Neural crest cell (in vitro differentiated cells): Measurements from ENCODE around the gene APOA5. TPM values are rescaled to one million over a fixed set of nuclear protein-coding genes. Genes with fewer than 3 reads are reported as not detected.
A peak's percentile ranks its signal among the peaks of the same experiment; 100 is the strongest.

Experiments used
- DNase-seq: peaks from one replicate; pipeline ENCODE4 v3.0.0; 2021; ENCODE audit warnings: low read depth, mixed read lengths, low spot score
- H3K27ac Mint-ChIP-seq: one replicate; pipeline ENCODE4 v1.8.0; 2021; ENCODE audit warnings: mild to moderate bottlenecking, mixed read lengths; ENCODE audit not compliant: unreplicated experiment
- H3K27me3 Mint-ChIP-seq: 2 replicates; pipeline ENCODE4 v1.8.0; 2021; ENCODE audit warnings: low read depth, mild to moderate bottlenecking, mixed read lengths
- H3K36me3 Mint-ChIP-seq: 2 replicates; pipeline ENCODE4 v1.8.0; 2021; ENCODE audit warnings: low read depth, mild to moderate bottlenecking, mixed read lengths
- H3K4me1 Mint-ChIP-seq: 2 replicates; pipeline ENCODE4 v1.8.0; 2021; ENCODE audit warnings: mixed read lengths
- H3K4me3 Mint-ChIP-seq: one replicate; pipeline ENCODE4 v1.8.0; 2021; ENCODE audit warnings: mild to moderate bottlenecking, mixed read lengths
- H3K9me3 Mint-ChIP-seq: 2 replicates; pipeline ENCODE4 v1.8.0; 2021; ENCODE audit warnings: mixed read lengths
- CTCF ChIP-seq: fragments of 200-600 bp; sonication (generic); conservative IDR thresholded peaks from 2 replicates; pipeline ENCODE4 v1.5.0; 2021; ENCODE audit warnings: antibody characterized with exemption, mild to moderate bottlenecking
- long read RNA-seq: library from polyadenylated mRNA; unstranded; transcript quantifications from one replicate; pipeline ENCODE4 v2.0.0, GENCODE V29; 2020
- total RNA-seq: library from RNA; stranded (reverse); gene quantifications from 2 replicates; pipeline ENCODE4 v1.2.1, GENCODE V29; 2021

The APOA5 gene, protein sequence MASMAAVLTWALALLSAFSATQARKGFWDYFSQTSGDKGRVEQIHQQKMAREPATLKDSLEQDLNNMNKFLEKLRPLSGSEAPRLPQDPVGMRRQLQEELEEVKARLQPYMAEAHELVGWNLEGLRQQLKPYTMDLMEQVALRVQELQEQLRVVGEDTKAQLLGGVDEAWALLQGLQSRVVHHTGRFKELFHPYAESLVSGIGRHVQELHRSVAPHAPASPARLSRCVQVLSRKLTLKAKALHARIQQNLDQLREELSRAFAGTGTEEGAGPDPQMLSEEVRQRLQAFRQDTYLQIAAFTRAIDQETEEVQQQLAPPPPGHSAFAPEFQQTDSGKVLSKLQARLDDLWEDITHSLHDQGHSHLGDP
- total RNA-seq = not detected in 2 replicates
- long read RNA-seq = 0 reads

DNA sequence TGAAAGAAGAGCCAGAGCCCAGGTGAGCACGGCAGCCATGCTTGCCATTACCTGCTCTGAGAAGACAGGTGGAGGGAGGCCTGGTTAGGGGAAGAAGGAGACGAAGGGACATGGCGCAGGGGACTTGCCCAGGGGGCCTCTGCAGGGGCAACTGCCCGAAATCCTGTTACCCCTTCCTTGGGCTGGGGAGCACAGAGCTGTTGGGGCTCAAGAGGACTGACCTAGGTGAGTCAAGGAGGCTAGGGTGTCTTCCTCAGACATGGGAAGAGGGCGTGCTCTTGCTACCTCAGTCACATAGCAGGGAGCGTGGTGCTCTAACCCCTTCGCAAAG lies at the start of gene APOA5:
Gene APOA5, minus strand, starts transcription at position 67 of the 331 bp plus-strand sequence. Its CDS starts 19 bp downstream, at position 48.
- Mint-ChIP-seq H3K27ac (no peak within 1 kb of the TSS), H3K9me3 (no peaks in the 10 kb centered on the region), H3K4me1 (peaks cover 28% of the 10 kb centered on the region), H3K36me3 (no peaks in the 10 kb centered on the region), H3K4me3 (peak within 1 kb of the TSS; percentile 86), H3K27me3 (peaks cover 7% of the 10 kb centered on the region)
- no peak for TF ChIP-seq CTCF
- no peak for DNase-seq

- no peak for DNase-seq
- no peaks in the 10 kb centered on the region for H3K27me3 Mint-ChIP-seq
- TF ChIP-seq CTCF = no peak
- peak overlapping the region; percentile 34 for H3K4me3 Mint-ChIP-seq
- H3K27ac Mint-ChIP-seq = peak overlapping the region; percentile 27
- no peaks in the 10 kb centered on the region for H3K9me3 Mint-ChIP-seq
- peaks cover 9% of the 10 kb centered on the region for H3K36me3 Mint-ChIP-seq
- peaks cover 22% of the 10 kb centered on the region for H3K4me1 Mint-ChIP-seq
These were observed 49.1 kb upstream of the APOA5 start for GRCh38 chr11:116840746-116841296.

- Mint-ChIP-seq H3K4me3 (no peak overlapping the region), H3K27ac (no peak overlapping the region), H3K27me3 (no peaks in the 10 kb centered on the region), H3K9me3 (no peaks in the 10 kb centered on the region), H3K4me1 (peaks cover 27% of the 10 kb centered on the region), H3K36me3 (peaks cover 8% of the 10 kb centered on the region)
- no peak for DNase-seq
- no peak for TF ChIP-seq CTCF
These were observed 48.6 kb upstream of the APOA5 start for GRCh38 chr11:116840224-116840745.

- no peak for TF ChIP-seq CTCF
- Mint-ChIP-seq H3K36me3 (peaks cover 4% of the 10 kb centered on the region), H3K4me3 (no peak overlapping the region), H3K27me3 (no peaks in the 10 kb centered on the region), H3K27ac (no peak overlapping the region), H3K9me3 (no peaks in the 10 kb centered on the region), H3K4me1 (peaks cover 32% of the 10 kb centered on the region)
- DNase-seq = no peak
These were observed 46.8 kb upstream of the APOA5 start for GRCh38 chr11:116838321-116839084.

DNA sequence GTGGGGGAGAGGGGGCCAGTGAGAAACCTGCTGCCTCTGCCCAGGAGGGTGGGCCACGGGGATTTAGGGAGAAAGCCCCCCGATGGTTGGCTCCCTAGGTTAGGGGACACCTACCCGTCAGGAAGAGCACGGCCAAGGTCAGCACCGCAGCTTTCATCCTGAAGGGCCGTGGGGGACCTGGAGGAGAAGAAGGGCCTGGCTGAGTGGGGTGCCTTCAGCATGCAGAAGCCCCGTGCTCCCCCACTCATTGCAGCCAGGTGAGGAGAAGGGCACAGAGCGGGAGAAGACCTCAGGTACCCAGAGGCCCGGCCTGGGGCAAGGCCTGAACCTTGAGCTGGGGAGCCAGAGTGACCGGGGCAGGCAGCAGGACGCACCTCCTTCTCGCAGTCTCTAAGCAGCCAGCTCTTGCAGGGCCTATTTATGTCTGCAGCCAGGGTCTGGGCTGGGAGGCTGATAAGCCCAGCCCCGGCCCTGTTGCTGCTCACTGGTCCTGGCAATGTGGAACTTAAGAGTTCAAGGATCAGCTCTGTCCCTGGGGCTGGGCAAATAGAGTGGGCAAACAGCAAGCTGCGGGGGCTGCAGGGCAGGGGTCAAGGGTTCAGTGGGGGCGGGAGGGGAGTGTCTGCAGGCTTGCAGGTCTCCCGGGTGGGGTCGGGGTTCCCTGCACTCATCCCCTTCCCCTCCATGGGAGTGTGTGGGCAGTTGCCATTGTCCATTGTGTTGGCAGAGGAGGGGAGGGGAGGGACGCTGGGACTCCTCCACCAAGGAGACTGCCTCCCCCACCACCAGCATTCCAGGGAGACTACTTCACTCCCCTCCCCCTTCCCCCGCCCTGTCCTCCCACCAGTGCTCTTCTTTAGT lies 45.8 kb upstream of the APOA5 start, which contains the start of gene APOA1:
Gene APOA1, minus strand, starts transcription at position 392 of the 861 bp plus-strand sequence. Its CDS starts 235 bp downstream, at position 157.
- peak within 1 kb of the TSS; percentile 9 for H3K4me3 Mint-ChIP-seq
- DNase-seq = peak; percentile 26
- no peaks in the 10 kb centered on the region for H3K36me3 Mint-ChIP-seq

More for the DNA sequence above, 45.8 kb upstream of the APOA5 start, which contains the start of gene APOA1:
- Mint-ChIP-seq H3K9me3 (no peaks in the 10 kb centered on the region), H3K27me3 (no peaks in the 10 kb centered on the region), H3K27ac (peak within 1 kb of the TSS; percentile 92), H3K4me1 (peaks cover 32% of the 10 kb centered on the region)
- TF ChIP-seq CTCF = no peak
